ENCODE results near the gene UBE2L3. TPM values are rescaled to one million over a fixed set of nuclear protein-coding genes. Genes with fewer than 3 reads are reported as not detected.

UBE2L3 gene
- total RNA-seq, 4 donors from 2014 or later = 40.5 to 94.4 (median 60.0) TPM

- TF ChIP-seq POLR2AphosphoS5 (IDR thresholded peaks at IDR 0.05) (no peak), POLR2A (IDR thresholded peaks at IDR 0.05) (no peak), CTCF (IDR thresholded peaks at IDR 0.05) (no peak), EP300 (IDR thresholded peaks at IDR 0.05) (no peak)
- H3K27ac ChIP-seq = no peak overlapping the region
- no peaks in the 10 kb centered on the region for H3K36me3 ChIP-seq
- no peaks in the 10 kb centered on the region for H3K9me3 ChIP-seq
- H3K4me1 ChIP-seq = peaks cover 0 to 70% (median 24%) of the 10 kb centered on the region in 3 donors
- WGBS, 2 donors (ENCODE audit: low coverage in 1 of 2) = 75 to 89% methylated on average over 2 of the region's 2 CpGs
- no peak overlapping the region for H3K4me3 ChIP-seq
- ATAC-seq = no peak
- H3K27me3 ChIP-seq = no peaks in the 10 kb centered on the region
These were observed 17.9 kb downstream of the UBE2L3 start for GRCh38 chr22:21585389-21585788.

- peaks cover 0 to 3% of the 10 kb centered on the region in 2 donors for H3K36me3 ChIP-seq
- H3K9me3 ChIP-seq = no peaks in the 10 kb centered on the region
- H3K27ac ChIP-seq = no peak overlapping the region
- H3K4me1 ChIP-seq = peaks cover 0 to 75% (median 38%) of the 10 kb centered on the region in 3 donors
- ATAC-seq = no peak
- no peaks in the 10 kb centered on the region for H3K27me3 ChIP-seq
- 54 to 58% methylated on average over 3 to 4 of the region's 4 CpGs for WGBS, 2 donors (ENCODE audit: low coverage in 1 of 2)
- H3K4me3 ChIP-seq = no peak overlapping the region
- TF ChIP-seq POLR2AphosphoS5 (IDR thresholded peaks at IDR 0.05) = no peak
- TF ChIP-seq CTCF (IDR thresholded peaks at IDR 0.05) = no peak
- TF ChIP-seq EP300 (IDR thresholded peaks at IDR 0.05) = no peak
- no peak for TF ChIP-seq POLR2A (IDR thresholded peaks at IDR 0.05)
These were observed 20.5 kb downstream of the UBE2L3 start for GRCh38 chr22:21587803-21588611.

- 87% methylated on average over 5 of the region's 8 CpGs; no CpG with 5 or more reads in 1 of the 2 donors for WGBS, 2 donors (ENCODE audit: low coverage in 1 of 2)
- H3K4me3 ChIP-seq = no peak overlapping the region
- H3K4me1 ChIP-seq = peaks cover 0 to 81% (median 33%) of the 10 kb centered on the region in 3 donors
- TF ChIP-seq EP300 (IDR thresholded peaks at IDR 0.05) = no peak
- H3K36me3 ChIP-seq = peaks cover 0 to 17% of the 10 kb centered on the region in 2 donors
- H3K27me3 ChIP-seq = no peaks in the 10 kb centered on the region
- no peaks in the 10 kb centered on the region for H3K9me3 ChIP-seq
- no peak overlapping the region for H3K27ac ChIP-seq
- ATAC-seq = no peak
These were observed 21.9 kb downstream of the UBE2L3 start for GRCh38 chr22:21589396-21589795.

- Histone ChIP-seq H3K36me3 (peaks cover 0 to 33% of the 10 kb centered on the region in 2 donors), H3K4me1 (peaks cover 0 to 85% (median 37%) of the 10 kb centered on the region in 3 donors), H3K27ac (peak overlapping the region in 1 of 4 donors; percentile 10), H3K4me3 (no peak overlapping the region), H3K27me3 (no peaks in the 10 kb centered on the region), H3K9me3 (no peaks in the 10 kb centered on the region)
- no peak for ATAC-seq
- TF ChIP-seq EP300 (IDR thresholded peaks at IDR 0.05) (no peak), POLR2AphosphoS5 (IDR thresholded peaks at IDR 0.05) (no peak), POLR2A (IDR thresholded peaks at IDR 0.05) (no peak), CTCF (IDR thresholded peaks at IDR 0.05) (no peak)
- 67 to 92% methylated on average over 3 to 4 of the region's 9 CpGs for WGBS, 2 donors (ENCODE audit: low coverage in 1 of 2)
These were observed 23.5 kb downstream of the UBE2L3 start for GRCh38 chr22:21590809-21591641.

GRCh38 chr22:21591695-21592094 is 24.2 kb downstream of the UBE2L3 start:
- H3K9me3 ChIP-seq = no peaks in the 10 kb centered on the region
- no peak for ATAC-seq
- TF ChIP-seq POLR2AphosphoS5 (IDR thresholded peaks at IDR 0.05) = no peak
- TF ChIP-seq EP300 (IDR thresholded peaks at IDR 0.05) = no peak
- TF ChIP-seq CTCF (IDR thresholded peaks at IDR 0.05) = no peak
- no peak for TF ChIP-seq POLR2A (IDR thresholded peaks at IDR 0.05)
- H3K4me3 ChIP-seq = no peak overlapping the region
- 57 to 79% methylated on average over 6 of the region's 9 CpGs for WGBS, 2 donors (ENCODE audit: low coverage in 1 of 2)
- no peaks in the 10 kb centered on the region for H3K27me3 ChIP-seq
- H3K36me3 ChIP-seq = peaks cover 0 to 40% of the 10 kb centered on the region in 2 donors
- no peak overlapping the region for H3K27ac ChIP-seq
- peaks cover 0 to 85% (median 37%) of the 10 kb centered on the region in 3 donors for H3K4me1 ChIP-seq

Measured in gastroesophageal sphincter (tissue), 4 donors.